NCI-H128 (cell line): Measurements from ENCODE around the gene ZNF485.
A peak's percentile ranks its signal among the peaks of the same experiment; 100 is the strongest.
"Not testable (repeated sequence)": the region's sequence is repeated elsewhere in the genome, so short reads cannot be mapped to it uniquely, and the experiment has no call there.

Source experiments
- DNase-seq: peaks from one replicate; lab custom pipeline; 2025; ENCODE audit not compliant: unreplicated experiment; lab: John Stamatoyannopoulos, UW

Gene ZNF485

GRCh38 chr10:43606323-43607198, at the start of gene ZNF485:
Gene ZNF485 (plus strand): TSS chr10:43606438. CDS start chr10:43607051, 613 bp downstream.
- peak; percentile 14 for DNase-seq

DNA sequence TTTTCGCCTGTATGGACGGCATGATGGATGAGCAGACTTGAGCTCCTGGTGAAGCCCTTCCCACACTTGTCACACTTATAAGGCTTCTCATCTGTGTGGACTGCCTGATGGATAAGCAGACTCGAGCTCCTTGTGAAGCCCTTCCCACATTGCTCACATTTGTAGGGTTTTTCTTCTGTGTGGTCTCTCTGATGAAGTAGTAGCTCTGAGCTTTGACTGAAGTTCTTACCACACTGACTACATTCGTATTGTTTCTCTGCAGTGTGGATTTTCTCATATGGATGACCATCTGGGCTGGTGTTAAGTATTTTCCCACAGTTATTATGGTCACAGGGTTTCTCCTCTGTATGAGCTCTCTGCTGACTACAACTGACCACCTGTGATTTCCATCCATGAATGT, 49.0 kb upstream of the ZNF485 start:
- no peak for DNase-seq

DNA sequence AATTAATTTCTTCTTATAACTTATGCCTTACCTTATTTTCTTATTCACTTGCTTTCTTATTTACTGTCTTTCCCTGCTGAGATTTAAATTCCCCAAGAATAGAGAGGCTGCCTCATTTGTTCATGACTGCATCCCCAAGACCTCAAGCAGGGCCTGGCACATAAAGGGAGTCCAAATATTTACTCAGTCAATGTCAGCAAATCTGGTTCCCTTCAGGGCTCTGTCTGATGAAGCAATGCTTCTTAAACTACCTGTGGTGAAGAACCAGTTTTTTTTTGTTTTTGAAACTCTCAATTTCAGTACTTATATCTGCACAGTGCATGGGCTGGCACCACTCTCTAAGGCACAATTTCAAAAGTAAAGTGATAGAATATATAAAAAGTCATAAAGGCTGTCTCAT, 36.6 kb upstream of the ZNF485 start:
- DNase-seq, result no peak

GRCh38 chr10:43570971-43571370, 35.3 kb upstream of the ZNF485 start:
- no peak for DNase-seq

DNA sequence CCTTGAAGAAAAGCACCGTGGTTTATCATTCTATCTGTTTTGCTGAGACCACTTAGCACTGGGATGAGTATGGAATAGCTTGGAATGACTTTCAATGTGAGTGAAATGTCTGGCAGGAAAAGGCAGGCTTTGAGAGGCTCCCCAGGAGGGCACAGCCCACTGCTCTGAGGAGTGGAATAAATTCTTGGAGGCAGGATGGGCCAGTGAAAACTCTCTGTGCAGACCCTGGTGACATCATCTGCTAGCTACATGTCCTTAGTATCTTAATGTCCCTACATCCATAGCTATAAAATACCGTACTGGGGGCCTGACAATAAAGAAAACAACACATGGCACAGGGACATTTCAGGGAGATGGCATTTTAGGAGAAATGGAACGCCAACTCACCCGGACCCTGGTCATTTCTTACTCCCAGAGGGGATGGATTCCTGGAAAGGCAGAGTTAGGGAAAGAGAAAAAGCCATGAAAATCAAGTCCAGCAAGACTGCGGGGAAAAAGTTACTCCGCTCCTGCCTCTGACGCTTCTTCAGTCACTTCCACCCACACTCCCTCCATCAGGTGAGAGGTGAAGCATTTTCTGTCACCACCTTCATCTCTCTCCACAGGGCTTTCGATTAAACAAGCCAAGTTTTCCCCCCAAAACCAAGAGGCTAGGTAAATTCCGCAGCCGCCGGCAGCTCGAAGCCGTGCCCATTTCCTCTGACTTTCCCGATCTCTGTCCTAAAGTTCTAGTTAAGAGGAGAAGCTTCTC, 32.8 kb upstream of the ZNF485 start:
- no peak for DNase-seq

GRCh38 chr10:43574001-43574892, 32.0 kb upstream of the ZNF485 start, which contains the start of gene ZNF239:
Gene ZNF239 (minus strand): TSS chr10:43574616. CDS start chr10:43558079, 16,537 bp downstream.
- DNase-seq, result no peak

GRCh38 chr10:43574906-43575305, 31.3 kb upstream of the ZNF485 start:
- DNase-seq, result no peak

DNA sequence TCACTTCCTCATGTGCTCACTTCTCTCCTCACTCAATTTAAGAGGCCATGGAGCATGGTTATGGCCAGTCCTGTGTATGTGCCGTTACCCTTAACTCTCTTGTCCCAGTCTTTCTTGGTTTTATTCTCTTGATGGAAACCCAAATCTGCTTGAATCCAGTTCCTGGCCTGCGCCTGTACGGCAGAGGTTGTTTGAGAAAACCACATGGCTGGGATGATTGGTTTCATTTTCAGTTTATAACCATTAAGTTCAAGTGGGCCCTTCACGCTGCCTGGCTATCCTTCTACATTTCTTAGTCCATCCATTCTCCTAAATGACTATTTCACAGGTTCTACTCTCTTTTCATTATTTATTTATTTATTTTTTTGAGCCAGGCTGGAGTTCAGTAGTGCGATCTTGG, 30.2 kb upstream of the ZNF485 start:
- no peak for DNase-seq

DNA sequence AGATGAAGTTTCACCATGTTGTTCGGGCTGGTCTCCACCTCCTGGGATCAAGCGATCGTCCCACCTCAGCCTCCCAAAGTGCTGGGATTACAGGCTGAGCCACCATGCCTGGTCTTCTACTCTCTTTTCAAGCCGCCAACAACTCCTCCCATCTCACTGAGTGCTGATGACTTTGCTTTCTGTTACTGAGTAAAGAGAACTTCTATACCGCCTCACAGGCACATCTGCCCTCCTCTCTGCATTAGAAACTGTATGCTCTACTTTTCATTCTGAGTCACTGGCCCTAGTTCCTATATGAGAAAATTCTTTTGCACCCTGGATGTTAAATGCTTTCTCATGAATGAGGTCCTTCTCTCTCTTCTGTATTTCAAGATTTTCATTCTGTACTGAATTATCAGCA, 29.7 kb upstream of the ZNF485 start:
- DNase-seq, result no peak

- DNase-seq, result no peak
Measured at GRCh38 chr10:43584051-43584450, 22.2 kb upstream of the ZNF485 start.

DNA sequence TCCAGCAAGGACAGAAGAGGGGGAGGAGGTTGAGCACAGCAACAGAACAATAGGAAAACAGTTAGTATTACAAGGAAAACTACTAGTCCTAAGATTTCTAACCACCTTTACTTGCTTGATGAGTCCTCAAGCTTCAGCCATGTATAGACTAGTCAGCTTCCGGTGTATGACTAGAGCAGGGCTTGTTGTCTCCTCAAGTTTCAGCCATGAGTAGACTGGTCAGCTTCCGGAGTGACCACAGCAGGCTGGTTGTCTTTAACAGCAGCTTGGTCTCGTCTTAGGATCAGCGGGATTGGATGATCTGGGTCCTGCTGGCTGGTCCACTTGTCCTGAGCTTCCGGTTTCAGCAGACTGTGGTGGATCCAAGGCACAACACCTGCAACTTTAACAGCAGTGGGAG, 21.2 kb upstream of the ZNF485 start:
- no peak for DNase-seq

- DNase-seq, result no peak
Measured at GRCh38 chr10:43585981-43586729, 20.1 kb upstream of the ZNF485 start.

GRCh38 chr10:43586730-43587115, 19.5 kb upstream of the ZNF485 start:
- DNase-seq, result not testable (repeated sequence)

DNA sequence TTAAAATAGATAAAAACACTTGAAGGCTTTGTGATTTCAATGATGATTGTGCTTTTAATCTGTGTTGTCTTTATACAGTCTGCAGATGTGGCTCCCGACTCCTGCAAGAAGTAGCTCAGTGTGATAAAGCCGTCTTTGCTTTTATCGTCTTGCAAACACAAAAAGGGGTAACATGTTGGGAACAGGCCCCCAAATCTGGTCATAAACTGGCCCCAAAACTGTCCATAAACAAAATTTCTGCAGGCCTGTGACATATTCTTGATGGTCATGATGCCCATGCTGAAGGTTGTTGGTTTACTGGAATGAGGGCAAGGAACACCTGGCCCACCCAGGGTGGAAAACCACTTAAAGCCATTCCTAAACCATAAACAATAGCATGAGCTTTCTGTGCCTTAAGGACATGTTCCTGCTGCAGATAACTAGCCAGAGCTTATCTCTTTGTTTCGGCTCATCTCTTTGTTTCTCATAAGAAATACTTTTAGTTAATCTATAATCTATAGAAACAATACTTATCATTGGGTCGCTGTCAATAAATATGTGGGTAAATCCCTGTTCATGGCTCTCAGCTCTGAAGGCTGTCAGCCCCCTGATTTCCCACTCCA, 14.8 kb upstream of the ZNF485 start:
- no peak for DNase-seq

DNA sequence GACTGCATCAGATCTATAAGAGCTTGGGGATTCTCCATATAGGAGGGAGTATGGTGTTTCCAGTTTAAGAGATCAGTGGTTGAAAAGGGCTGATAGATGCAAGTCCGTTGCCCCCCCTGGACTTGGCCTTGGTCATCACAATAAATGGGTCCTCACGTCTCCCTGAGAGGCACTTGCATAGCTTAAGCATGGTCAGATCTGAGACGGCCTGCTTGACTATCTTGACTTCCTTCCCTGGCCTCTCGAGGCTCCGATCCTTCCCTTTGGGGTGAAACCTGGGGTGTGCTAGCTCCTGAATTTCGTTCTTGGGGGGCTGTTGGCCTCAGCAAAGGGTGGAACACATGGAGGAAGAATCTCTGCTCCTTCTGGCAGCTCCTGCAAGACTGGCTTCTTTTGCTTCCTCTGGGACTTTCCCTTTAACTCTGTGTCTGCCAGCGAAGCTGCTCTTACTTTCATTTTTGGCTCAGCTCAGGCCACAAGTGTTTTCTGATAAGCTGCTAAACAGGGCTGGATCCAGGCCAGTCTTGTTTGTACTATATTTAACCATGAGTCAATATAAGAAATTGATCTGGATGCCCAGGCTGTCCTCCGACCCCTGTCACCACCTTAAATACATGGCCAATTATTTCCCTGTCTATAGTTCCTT, 11.2 kb upstream of the ZNF485 start:
- DNase-seq, result no peak

GRCh38 chr10:43595739-43596298, 10.4 kb upstream of the ZNF485 start:
- DNase-seq, result no peak

DNA sequence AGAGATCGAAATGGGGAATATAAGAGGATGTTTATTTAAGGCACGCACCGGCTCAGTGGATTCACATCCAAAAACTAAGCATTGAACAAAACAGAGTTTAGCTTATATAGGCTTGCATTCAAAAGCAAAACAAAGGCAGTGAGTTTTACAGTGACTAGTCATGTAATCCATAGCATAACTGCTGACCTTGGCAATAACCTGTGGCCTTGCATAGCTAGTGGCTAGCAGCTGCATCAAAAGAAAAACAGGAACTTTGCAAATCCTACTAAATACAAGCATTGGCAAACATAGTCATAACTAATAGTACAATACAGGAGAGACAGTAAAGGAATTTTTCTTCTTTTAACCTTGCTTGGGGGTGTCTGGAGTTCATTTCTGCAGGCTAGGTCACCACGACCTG, 9.7 kb upstream of the ZNF485 start:
- no peak for DNase-seq

DNA sequence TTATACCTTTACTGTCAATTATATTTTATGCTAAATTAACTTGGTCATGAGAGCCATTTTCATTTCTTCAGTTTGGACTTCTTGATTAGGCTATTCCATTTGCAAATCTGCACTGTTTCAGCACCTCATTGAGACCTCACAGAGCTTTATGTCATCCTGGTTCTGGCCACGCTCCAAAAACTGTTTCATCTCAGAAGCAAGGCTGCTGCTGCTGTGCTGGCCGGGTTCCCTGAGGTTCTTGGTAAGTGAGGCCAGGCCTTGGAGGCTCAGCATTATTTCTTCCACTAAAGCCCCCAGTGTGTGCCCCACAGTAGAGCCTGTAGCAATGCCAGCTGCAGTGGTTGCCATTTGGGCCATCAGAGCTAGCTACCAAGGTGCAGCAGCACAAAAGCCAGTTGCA, 7.8 kb upstream of the ZNF485 start:
- DNase-seq, result no peak

- DNase-seq, result no peak
Measured at GRCh38 chr10:43599333-43599732, 6.9 kb upstream of the ZNF485 start.
